CD1c-positive myeloid dendritic cell (primary cell): ENCODE measurements around the gene TM4SF18.
A peak's percentile ranks its signal among the peaks of the same experiment; 100 is the strongest.
"Not testable (repeated sequence)": the region's sequence is repeated elsewhere in the genome, so short reads cannot be mapped to it uniquely, and the experiment has no call there.

Experiments
- DNase-seq: peaks from one replicate; pipeline ENCODE4 v3.0.0-alpha.2; 2016; ENCODE audit errors: extremely low spot score

The TM4SF18 gene

GRCh38 chr3:149333176-149333859 lies at the start of gene TM4SF18:
TM4SF18 (minus strand) TSS chr3:149333636; CDS start chr3:149333382, 254 bp downstream.
- no peak for DNase-seq

GRCh38 chr3:149382518-149382917 lies 49.1 kb upstream of the TM4SF18 start:
- DNase-seq = no peak

- DNase-seq = no peak
Observed at GRCh38 chr3:149382101-149382467, 48.6 kb upstream of the TM4SF18 start.

- no peak for DNase-seq
Observed at GRCh38 chr3:149381173-149382100, 48.0 kb upstream of the TM4SF18 start.

GRCh38 chr3:149380220-149380619 lies 46.8 kb upstream of the TM4SF18 start:
- DNase-seq = not testable (repeated sequence)

GRCh38 chr3:149378478-149379309 lies 45.3 kb upstream of the TM4SF18 start:
- no peak for DNase-seq

GRCh38 chr3:149377408-149378364 lies 44.2 kb upstream of the TM4SF18 start, which contains the start of gene TM4SF1:
TM4SF1 (minus strand) TSS chr3:149377649; CDS start chr3:149377547, 102 bp downstream.
- no peak for DNase-seq

- no peak for DNase-seq
Observed at GRCh38 chr3:149376718-149377407, 43.4 kb upstream of the TM4SF18 start.

GRCh38 chr3:149375501-149376196 lies 42.2 kb upstream of the TM4SF18 start:
- no peak for DNase-seq

GRCh38 chr3:149374793-149375500 lies 41.5 kb upstream of the TM4SF18 start:
- peak; percentile 34 for DNase-seq

GRCh38 chr3:149374391-149374790 lies 41.0 kb upstream of the TM4SF18 start:
- no peak for DNase-seq

GRCh38 chr3:149373235-149374125 lies 40.0 kb upstream of the TM4SF18 start:
- peak; percentile 47 for DNase-seq

GRCh38 chr3:149371723-149372114 lies 38.3 kb upstream of the TM4SF18 start:
- no peak for DNase-seq

- DNase-seq = peak; percentile 15
Observed at GRCh38 chr3:149371001-149371722, 37.7 kb upstream of the TM4SF18 start.

GRCh38 chr3:149369991-149370866 lies 36.8 kb upstream of the TM4SF18 start:
- no peak for DNase-seq
